HG02938 (cell line): ENCODE measurements around the gene TAF11.
"Not testable (repeated sequence)": the region's sequence is repeated elsewhere in the genome, so short reads cannot be mapped to it uniquely, and the experiment has no call there.

ENCODE experiments used
- ATAC-seq: cut with Tn5 transposase; IDR thresholded peaks from one replicate; pipeline ENCODE4 v1.9.1; 2021; ENCODE audit warnings: mild to moderate bottlenecking, moderate library complexity; ENCODE audit not compliant: unreplicated experiment

The TAF11 gene

GRCh38 chr6:34906826-34907225, 19.0 kb upstream of the TAF11 start:
- no peak for ATAC-seq

- no peak for ATAC-seq
Observed at GRCh38 chr6:34904990-34905613, 17.3 kb upstream of the TAF11 start.

- no peak for ATAC-seq
Observed at GRCh38 chr6:34901930-34902329, 14.1 kb upstream of the TAF11 start.

- no peak for ATAC-seq
Observed at GRCh38 chr6:34900321-34901031, 12.6 kb upstream of the TAF11 start.

- not testable (repeated sequence) for ATAC-seq
Observed at GRCh38 chr6:34899748-34900147, 11.9 kb upstream of the TAF11 start.

- ATAC-seq: no peak
Observed at GRCh38 chr6:34897716-34898115, 9.9 kb upstream of the TAF11 start.

GRCh38 chr6:34897130-34897529, 9.3 kb upstream of the TAF11 start:
- ATAC-seq: no peak

GRCh38 chr6:34894693-34895092, 6.9 kb upstream of the TAF11 start:
- no peak for ATAC-seq

- no peak for ATAC-seq
Observed at GRCh38 chr6:34891296-34891695, 3.5 kb upstream of the TAF11 start.

- no peak for ATAC-seq
Observed at GRCh38 chr6:34890533-34890925, 2.7 kb upstream of the TAF11 start.

GRCh38 chr6:34888874-34889555, 1.2 kb upstream of the TAF11 start, which contains the start of gene ANKS1A:
ANKS1A (plus strand) TSS chr6:34889255; CDS start chr6:34889403, 148 bp downstream.
- peak; percentile 35 for ATAC-seq

GRCh38 chr6:34888514-34888856, 643 bp upstream of the TAF11 start:
- no peak for ATAC-seq

GRCh38 chr6:34885837-34886236, 2.0 kb downstream of the TAF11 start:
- not testable (repeated sequence) for ATAC-seq

GRCh38 chr6:34884996-34885395, 2.8 kb downstream of the TAF11 start:
- ATAC-seq: no peak

GRCh38 chr6:34884073-34884472, 3.8 kb downstream of the TAF11 start:
- ATAC-seq: not testable (repeated sequence)

GRCh38 chr6:34877869-34878485, 9.9 kb downstream of the TAF11 start:
- ATAC-seq: no peak

GRCh38 chr6:34877259-34877658, 10.6 kb downstream of the TAF11 start:
- no peak for ATAC-seq

- ATAC-seq: no peak
Observed at GRCh38 chr6:34876472-34876871, 11.4 kb downstream of the TAF11 start.

- ATAC-seq: no peak
Observed at GRCh38 chr6:34875292-34876213, 12.3 kb downstream of the TAF11 start.

GRCh38 chr6:34872332-34872731, 15.5 kb downstream of the TAF11 start:
- no peak for ATAC-seq

- no peak for ATAC-seq
Observed at GRCh38 chr6:34871853-34872252, 16.0 kb downstream of the TAF11 start.
